Fibroblast of lung (primary cell): ENCODE data around the gene CTDSP2. TPM values are rescaled to one million over a fixed set of nuclear protein-coding genes. Genes with fewer than 3 reads are reported as not detected.

Experiments
- DNase-seq, 2 donors: peaks; one replicate each; pipeline versions ENCODE4 v3.0.0 to v3.0.0-alpha.2; 2010; ENCODE audit warnings: low read depth in 2 of 2
- H2AFZ ChIP-seq: 2 replicates; pipeline ENCODE4 v1.5.1; 2012; ENCODE audit warnings: low read length, control low read depth, inconsistent platforms
- H3K27ac ChIP-seq: 2 replicates; pipeline ENCODE4 v1.5.1; 2011; ENCODE audit warnings: low read length, control low read depth; ENCODE audit not compliant: insufficient read depth
- H3K27me3 ChIP-seq: 2 replicates; pipeline ENCODE4 v1.5.1; 2011; ENCODE audit warnings: mild to moderate bottlenecking, low read length; ENCODE audit not compliant: control insufficient read depth, insufficient read depth
- H3K36me3 ChIP-seq: 2 replicates; pipeline ENCODE4 v1.5.1; 2011; ENCODE audit warnings: low read length; ENCODE audit not compliant: control insufficient read depth, insufficient read depth
- H3K4me1 ChIP-seq: 2 replicates; pipeline ENCODE4 v1.5.1; 2011; ENCODE audit warnings: low read length; ENCODE audit not compliant: control insufficient read depth, insufficient read depth; ENCODE audit errors: extremely low read depth
- H3K4me2 ChIP-seq: 2 replicates; pipeline ENCODE4 v1.5.1; 2011; ENCODE audit warnings: low read length, control low read depth; ENCODE audit not compliant: insufficient read depth; ENCODE audit errors: extremely low read depth
- H3K4me3 ChIP-seq, 4 experiments: fragments of 200-600 bp in 1 of 4; sonication (generic) in 1 of 4; replicated peaks in 1 of 4; 2 replicates each; pipeline ENCODE4 v1.5.1; 2011 to 2016; ENCODE audit warnings: low read length in 4 of 4, low read depth in 3 of 4, mild to moderate bottlenecking in 3 of 4, control low read depth in 2 of 4, inconsistent platforms in 1 of 4, mixed read lengths in 1 of 4; ENCODE audit not compliant: insufficient read depth in 1 of 4; ENCODE audit errors: control extremely low read depth in 1 of 4
- H3K79me2 ChIP-seq: 2 replicates; pipeline ENCODE4 v1.5.1; 2012; ENCODE audit warnings: mild to moderate bottlenecking, low read length, inconsistent platforms; ENCODE audit not compliant: control insufficient read depth, insufficient read depth
- H3K9ac ChIP-seq: 2 replicates; pipeline ENCODE4 v1.5.1; 2011; ENCODE audit warnings: mild to moderate bottlenecking, low read length, control low read depth; ENCODE audit not compliant: insufficient read depth
- H3K9me3 ChIP-seq: 2 replicates; pipeline ENCODE4 v1.5.1; 2012; ENCODE audit warnings: low read depth, low read length; ENCODE audit not compliant: control insufficient read depth, insufficient read depth
- H4K20me1 ChIP-seq: 2 replicates; pipeline ENCODE4 v1.5.1; 2011; ENCODE audit warnings: low read length; ENCODE audit not compliant: control insufficient read depth, insufficient read depth; ENCODE audit errors: extremely low read depth
- EZH2 ChIP-seq: IDR thresholded peaks from 2 replicates; pipeline ENCODE4 v1.5.1; 2012; ENCODE audit warnings: low read length, control low read depth, mild to moderate bottlenecking; ENCODE audit errors: missing control alignments
- polyA plus RNA-seq, 2 donors: library from polyadenylated mRNA; depleted of rRNA in 1 of 2; stranded (reverse) in 1 of 2; unstranded in 1 of 2; fragments of >200 nt; gene quantifications; 2 replicates each; pipeline ENCODE4 v1.2.1, GENCODE V29; 2011 to 2012; ENCODE audit warnings: missing spikeins in 1 of 2
- total RNA-seq: library from RNA; depleted of rRNA; stranded (reverse); fragments of >200 nt; gene quantifications from 2 replicates; pipeline ENCODE4 v1.2.1, GENCODE V29; 2014
- TF ChIP-seq, protein P1 (sequence below), 2 donors: IDR thresholded peaks in 1 of 2; conservative IDR thresholded peaks in 1 of 2; 1 replicate in 1 of 2; 2 replicates in 1 of 2; pipeline ENCODE4 v1.5.1; 2011 to 2012; ENCODE audit warnings: low read length in 2 of 2, control low read depth in 1 of 2, inconsistent platforms in 1 of 2, low read depth in 1 of 2, mild to moderate bottlenecking in 1 of 2

The CTDSP2 gene
- total and polyA plus RNA-seq, 2 donors (not counting 1 experiment from before 2014, with no cell fraction given): 92.0 to 208 TPM

DNA sequence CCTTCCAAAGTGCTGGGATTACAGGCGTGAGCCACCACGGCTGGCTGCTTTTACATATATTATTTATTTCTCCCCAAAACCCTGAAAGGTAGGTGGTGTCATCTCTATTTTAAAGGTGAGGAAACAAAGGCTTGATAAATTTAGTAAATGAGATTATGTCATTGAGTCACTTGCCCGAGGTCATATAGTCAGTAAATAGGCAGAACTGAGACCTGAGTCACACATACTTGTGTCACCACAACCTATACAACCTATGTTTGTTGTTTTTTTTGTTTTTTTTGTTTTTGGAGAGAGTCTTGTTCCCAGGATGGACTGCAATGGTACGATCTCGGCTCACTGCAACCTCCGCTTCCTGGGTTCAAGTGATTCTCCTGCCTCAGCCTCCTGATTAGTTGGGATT lies 51.2 kb downstream of the CTDSP2 start:
- H3K9me3 ChIP-seq: no peaks in the 10 kb centered on the region
- H3K4me2 ChIP-seq: no peak overlapping the region
- H2AFZ ChIP-seq: no peak overlapping the region
- no peak overlapping the region for H3K9ac ChIP-seq
- H3K27ac ChIP-seq: peak overlapping the region; percentile 34
- no peaks in the 10 kb centered on the region for H3K27me3 ChIP-seq
- peaks cover 3% of the 10 kb centered on the region for H3K36me3 ChIP-seq
- no peaks in the 10 kb centered on the region for H3K79me2 ChIP-seq
- TF ChIP-seq, protein P1, sequence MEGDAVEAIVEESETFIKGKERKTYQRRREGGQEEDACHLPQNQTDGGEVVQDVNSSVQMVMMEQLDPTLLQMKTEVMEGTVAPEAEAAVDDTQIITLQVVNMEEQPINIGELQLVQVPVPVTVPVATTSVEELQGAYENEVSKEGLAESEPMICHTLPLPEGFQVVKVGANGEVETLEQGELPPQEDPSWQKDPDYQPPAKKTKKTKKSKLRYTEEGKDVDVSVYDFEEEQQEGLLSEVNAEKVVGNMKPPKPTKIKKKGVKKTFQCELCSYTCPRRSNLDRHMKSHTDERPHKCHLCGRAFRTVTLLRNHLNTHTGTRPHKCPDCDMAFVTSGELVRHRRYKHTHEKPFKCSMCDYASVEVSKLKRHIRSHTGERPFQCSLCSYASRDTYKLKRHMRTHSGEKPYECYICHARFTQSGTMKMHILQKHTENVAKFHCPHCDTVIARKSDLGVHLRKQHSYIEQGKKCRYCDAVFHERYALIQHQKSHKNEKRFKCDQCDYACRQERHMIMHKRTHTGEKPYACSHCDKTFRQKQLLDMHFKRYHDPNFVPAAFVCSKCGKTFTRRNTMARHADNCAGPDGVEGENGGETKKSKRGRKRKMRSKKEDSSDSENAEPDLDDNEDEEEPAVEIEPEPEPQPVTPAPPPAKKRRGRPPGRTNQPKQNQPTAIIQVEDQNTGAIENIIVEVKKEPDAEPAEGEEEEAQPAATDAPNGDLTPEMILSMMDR (conservative IDR thresholded peaks at IDR 0.05 in 1 of 2, IDR thresholded peaks at IDR 0.05 in 1 of 2; ENCODE audit: low read depth in 1 of 2, low read length in 2 of 2): no peak
- TF ChIP-seq EZH2: no peak
- H3K4me1 ChIP-seq: peaks cover 8% of the 10 kb centered on the region
- no peaks in the 10 kb centered on the region for H4K20me1 ChIP-seq
- DNase-seq: peak in 1 of 2 donors; percentile 45
- no peak overlapping the region for H3K4me3 ChIP-seq

DNA sequence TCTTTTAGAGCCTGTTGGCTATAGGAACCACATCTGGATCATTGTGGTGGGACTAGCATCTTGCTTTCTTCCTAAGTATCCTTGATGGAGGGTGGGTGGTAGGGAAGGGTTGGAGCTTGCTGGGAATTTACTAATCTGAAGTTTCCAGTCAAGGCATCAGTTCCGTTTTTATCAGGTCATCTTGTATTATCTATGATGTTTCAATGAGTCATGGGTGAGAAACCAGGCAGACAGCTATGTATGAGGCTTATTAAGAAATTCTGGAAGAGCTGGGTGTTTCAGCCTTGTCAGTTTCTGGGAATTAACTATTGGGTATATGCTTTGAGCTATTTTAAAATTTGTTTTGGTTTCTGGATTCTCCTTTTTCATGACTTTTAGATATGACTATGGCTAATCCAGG lies 52.6 kb downstream of the CTDSP2 start:
- peaks cover 8% of the 10 kb centered on the region for H3K4me1 ChIP-seq
- H3K36me3 ChIP-seq: peaks cover 3% of the 10 kb centered on the region
- peak overlapping the region; percentile 33 for H3K4me2 ChIP-seq
- H3K27ac ChIP-seq: peak overlapping the region; percentile 75
- H4K20me1 ChIP-seq: no peaks in the 10 kb centered on the region
- no peaks in the 10 kb centered on the region for H3K9me3 ChIP-seq
- no peak overlapping the region for H3K4me3 ChIP-seq
- no peaks in the 10 kb centered on the region for H3K79me2 ChIP-seq
- DNase-seq: peak; percentile 61 to 91
- no peak for TF ChIP-seq EZH2
- TF ChIP-seq, protein P1 (conservative IDR thresholded peaks at IDR 0.05 in 1 of 2, IDR thresholded peaks at IDR 0.05 in 1 of 2; ENCODE audit: low read depth in 1 of 2, low read length in 2 of 2): no peak
- H3K9ac ChIP-seq: peak overlapping the region; percentile 13
- no peaks in the 10 kb centered on the region for H3K27me3 ChIP-seq
- no peak overlapping the region for H2AFZ ChIP-seq

DNA sequence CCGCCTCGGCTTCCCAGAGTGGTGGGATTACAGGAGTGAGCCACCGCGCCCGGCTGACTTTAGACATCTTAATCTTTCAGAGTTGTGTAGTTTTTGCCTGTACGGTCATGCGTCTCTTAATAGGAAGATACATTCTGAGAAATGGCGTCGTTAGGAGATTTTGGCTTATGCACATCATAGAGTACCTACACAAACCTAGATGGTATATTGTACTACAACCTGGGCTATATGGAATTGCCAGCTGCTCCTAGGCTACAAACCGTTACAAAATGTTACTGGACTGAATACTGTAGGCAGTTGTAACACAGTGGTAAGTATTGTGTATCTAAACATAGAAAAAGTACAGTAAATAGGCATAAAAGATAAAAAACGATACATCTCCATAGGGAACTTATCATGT lies 62.7 kb downstream of the CTDSP2 start:
- Histone ChIP-seq H3K4me2 (no peak overlapping the region), H3K4me1 (no peaks in the 10 kb centered on the region), H3K4me3 (peak overlapping the region in 1 of 4 experiments; percentile 100), H3K9me3 (no peaks in the 10 kb centered on the region), H3K36me3 (peaks cover 3% of the 10 kb centered on the region), H4K20me1 (no peaks in the 10 kb centered on the region), H3K27ac (no peak overlapping the region), H3K27me3 (no peaks in the 10 kb centered on the region), H3K9ac (no peak overlapping the region), H3K79me2 (peaks cover 16% of the 10 kb centered on the region), H2AFZ (no peak overlapping the region)
- TF ChIP-seq EZH2: no peak
- TF ChIP-seq, protein P1 (conservative IDR thresholded peaks at IDR 0.05 in 1 of 2, IDR thresholded peaks at IDR 0.05 in 1 of 2; ENCODE audit: low read depth in 1 of 2, low read length in 2 of 2): no peak
- DNase-seq: no peak
